Stimulated activated CD4-positive, alpha-beta T cell treated with anti-CD3 and anti-CD28 coated beads, Interleukin-2, amount 100 ng/mL, for 4 hours (primary cell): Measurements from ENCODE around the gene DNAAF2.

Source experiments
- DNase-seq: peaks from one replicate; pipeline ENCODE4 v3.0.0-alpha.2; 2020; ENCODE audit warnings: low read depth

Gene DNAAF2

DNA sequence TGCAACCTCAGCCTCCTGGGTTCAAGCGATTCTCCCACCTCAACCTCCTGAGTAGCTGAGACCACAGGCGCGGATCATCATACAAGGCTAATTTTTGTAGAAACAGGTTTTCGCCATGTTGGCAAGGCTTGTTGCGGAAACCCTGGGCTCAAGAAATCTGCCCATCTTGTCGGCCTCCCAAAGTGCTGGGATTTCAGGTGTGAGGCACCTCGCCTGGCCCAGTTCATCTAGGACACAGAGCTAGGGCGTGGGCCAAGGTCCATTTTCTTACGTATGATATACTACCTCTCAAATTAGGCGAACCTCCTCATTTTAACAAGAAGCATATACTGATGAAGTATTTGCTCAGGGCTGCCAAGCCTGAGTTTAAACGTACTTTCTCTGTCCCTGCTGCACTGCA lies 51.0 kb downstream of the DNAAF2 start:
- DNase-seq, result no peak

DNA sequence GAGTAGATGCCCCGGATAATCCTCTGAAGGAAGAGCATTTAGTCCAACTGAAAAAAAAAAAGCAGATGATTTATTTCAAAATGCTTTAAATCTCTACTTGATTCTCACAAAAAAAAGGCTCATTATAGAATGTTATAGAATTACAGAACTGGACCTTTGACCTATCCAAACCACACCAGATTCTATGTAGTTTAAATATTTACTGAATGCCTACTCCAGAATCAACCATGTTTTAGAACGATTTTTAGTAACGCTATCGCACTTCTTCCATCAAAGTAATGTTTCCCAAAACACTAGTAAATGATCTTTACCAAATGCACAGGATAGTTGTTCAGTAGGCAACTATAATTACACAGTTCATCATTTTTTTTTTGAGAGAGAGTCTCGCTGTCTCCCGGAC lies 51.4 kb downstream of the DNAAF2 start:
- no peak for DNase-seq

DNA sequence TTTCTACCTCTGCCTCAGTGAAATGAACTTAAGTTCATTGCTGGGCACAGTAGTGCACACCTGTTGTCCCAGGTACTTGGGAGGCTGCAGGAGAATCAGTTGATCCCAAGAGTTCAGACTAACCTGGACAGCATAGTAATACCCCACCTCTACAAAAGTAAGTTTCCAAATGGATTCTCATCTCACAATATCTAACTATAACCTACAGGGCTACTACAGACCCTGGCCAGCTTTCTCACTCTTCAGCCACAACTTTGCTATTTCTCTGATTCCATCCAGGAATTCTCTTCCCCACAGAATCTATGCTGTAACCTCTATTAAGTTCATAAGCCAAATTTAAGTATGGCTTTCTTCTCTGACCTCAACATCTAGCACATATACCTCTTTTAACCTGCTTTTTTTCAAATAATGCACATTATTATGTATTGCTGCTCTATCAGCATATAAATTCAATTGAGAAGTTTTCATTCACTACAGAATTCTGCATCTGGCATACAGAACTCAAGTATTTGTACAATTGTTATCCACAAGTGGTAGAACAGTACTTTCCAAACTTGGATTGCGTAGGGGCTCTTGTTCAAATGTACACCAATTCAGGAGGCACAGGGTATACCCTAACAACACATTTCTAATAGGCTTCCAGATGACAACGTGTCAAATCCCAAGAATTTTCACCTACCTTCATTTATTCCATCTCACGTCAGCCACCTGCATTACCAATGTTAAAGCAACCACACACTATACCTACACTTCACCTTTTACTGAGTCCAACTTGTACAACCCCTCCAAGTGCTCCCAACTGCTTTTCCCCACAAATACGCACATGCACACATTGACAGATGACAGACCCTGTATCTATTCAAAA lies 52.7 kb downstream of the DNAAF2 start:
- no peak for DNase-seq

DNA sequence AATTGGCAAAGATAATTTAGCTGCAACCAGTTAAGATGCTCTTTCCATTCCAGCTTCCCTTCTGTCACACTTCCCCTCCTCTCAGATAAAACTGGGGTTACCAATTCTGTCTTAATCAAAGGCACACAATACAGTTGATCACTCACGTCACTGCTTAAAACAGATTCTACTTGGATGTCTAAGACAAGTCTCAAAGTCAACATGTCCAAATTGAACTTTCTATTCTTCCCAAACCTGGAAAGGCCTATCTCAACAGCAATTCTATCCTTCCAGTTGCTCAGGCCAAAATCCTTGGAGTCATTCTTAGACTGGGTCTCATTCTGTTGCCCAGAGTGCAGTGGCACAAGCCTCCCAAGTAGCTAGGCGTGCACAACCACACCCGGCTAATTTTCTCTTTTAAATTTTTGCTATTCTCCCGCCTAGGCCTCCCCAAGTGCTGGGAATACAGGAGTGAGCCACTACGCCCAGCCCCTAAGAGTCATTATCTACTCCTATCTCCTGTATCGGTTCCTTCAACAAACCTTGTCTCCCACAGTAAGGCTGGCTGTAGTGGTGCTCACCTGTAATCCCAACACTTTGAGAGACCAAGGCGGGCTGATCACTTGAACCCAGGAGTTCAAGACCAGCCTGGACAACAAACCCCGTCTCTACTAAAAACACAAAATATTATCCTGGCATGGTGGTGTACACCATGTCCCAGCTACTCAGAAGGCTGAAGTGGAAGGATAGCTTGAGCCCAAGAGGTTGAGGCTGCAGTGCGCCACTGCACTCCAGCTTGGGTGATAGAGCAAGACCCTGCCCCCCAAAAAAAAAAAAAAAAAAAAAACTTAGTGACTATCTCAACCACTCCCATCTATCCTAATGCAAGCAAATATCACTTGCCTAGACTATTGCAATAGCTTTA lies 53.6 kb downstream of the DNAAF2 start:
- no peak for DNase-seq

DNA sequence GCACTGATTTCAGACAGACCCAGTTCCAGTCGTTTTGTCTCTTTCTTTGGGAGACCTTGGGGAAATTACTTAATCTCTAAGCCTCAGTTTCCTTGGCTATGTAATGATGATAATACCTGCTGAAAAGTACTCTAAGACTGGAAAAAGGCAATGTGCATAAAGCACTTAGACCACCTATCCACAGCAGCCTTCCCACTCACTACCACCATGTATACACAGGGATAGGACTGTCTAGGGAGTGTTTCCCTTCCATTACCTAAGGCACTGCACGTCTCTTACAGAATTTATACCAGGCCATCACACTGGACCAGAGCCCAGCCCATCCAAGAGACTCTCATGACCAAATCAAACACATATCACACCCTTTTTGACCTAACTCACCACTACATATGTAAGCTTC lies 55.2 kb downstream of the DNAAF2 start:
- DNase-seq, result no peak

DNA sequence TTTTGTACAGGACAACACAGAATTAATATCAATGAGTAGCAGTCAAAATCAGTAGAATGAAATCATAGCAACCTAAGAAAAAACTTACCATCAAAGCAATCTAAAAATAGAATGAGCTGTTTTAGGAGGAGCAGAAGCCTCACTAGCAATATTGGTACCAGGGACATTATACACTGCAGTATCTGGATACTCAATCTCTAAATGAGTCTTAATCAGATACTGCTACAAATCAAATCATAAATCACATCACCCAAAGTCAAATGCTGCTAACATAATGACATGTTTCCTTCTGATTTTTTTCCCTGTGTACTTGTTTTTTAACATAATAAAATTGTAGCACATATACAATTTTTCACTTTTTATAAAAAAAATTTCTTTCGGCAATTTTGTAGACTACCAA lies 56.9 kb downstream of the DNAAF2 start:
- no peak for DNase-seq
